ENCODE results near the gene NOS1AP.

DNA sequence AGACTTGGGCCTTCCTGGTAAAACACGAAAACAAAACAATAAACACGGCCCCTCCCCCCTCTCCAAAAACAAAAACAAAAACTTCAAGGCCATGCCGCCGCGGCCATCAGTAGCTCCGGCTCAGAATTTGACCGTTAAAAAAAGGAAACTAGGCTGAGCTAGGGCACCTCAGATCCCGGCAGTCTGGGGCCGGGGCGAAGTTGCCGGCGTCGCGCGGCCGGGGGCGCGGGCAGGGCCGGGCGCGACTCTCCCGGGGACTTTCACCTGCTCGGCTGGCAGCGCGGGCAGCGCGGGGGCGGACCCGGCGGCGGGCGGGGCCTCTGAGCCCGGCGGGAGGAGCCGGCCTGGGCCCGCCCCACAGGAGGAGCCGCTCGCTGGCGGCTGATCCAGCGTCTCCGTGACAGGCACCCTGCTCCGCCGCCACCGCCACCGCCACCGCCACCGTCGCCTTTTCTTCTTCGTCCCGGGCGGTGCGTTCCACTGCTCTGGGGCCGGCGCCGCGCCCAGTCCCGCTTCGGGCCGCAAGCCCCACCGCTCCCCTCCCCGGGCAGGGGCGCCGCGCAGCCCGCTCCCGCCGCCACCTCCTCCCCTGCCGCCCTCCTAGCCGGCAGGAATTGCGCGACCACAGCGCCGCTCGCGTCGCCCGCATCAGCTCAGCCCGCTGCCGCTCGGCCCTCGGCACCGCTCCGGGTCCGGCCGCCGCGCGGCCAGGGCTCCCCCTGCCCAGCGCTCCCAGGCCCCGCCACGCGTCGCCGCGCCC is at the start of gene NOS1AP:
- no peak for TF ChIP-seq CTCF (conservative IDR thresholded peaks at IDR 0.05; ENCODE audit: low read length)
- no peak for TF ChIP-seq EZH2phosphoT487 (IDR thresholded peaks at IDR 0.05; ENCODE audit: borderline replicate concordance, low read depth, low read length)

Measured in OCI-LY7 (cell line).